Fibroblast of lung (primary cell): ENCODE results near the gene WASF3.

Experiments
- CTCF ChIP-seq, 2 donors: IDR thresholded peaks in 1 of 2; conservative IDR thresholded peaks in 1 of 2; 1 replicate in 1 of 2; 2 replicates in 1 of 2; pipeline ENCODE4 v1.5.1; 2011 to 2012; ENCODE audit warnings: low read length in 2 of 2, control low read depth in 1 of 2, inconsistent platforms in 1 of 2, low read depth in 1 of 2, mild to moderate bottlenecking in 1 of 2
- EZH2 ChIP-seq: IDR thresholded peaks from 2 replicates; pipeline ENCODE4 v1.5.1; 2012; ENCODE audit warnings: low read length, control low read depth, mild to moderate bottlenecking; ENCODE audit errors: missing control alignments

GRCh38 chr13:26716984-26717383 lies 159.5 kb downstream of the WASF3 start:
- TF ChIP-seq CTCF (conservative IDR thresholded peaks at IDR 0.05 in 1 of 2, IDR thresholded peaks at IDR 0.05 in 1 of 2; ENCODE audit: low read depth in 1 of 2, low read length in 2 of 2) (no peak), EZH2 (no peak)
